Effector memory CD8-positive, alpha-beta T cell (primary cell): ENCODE measurements around the gene TREH.
A peak's percentile ranks its signal among the peaks of the same experiment; 100 is the strongest.

Experiments
- ATAC-seq: fragments of 150-1000 bp; cut with Tn5 transposase; replicated peaks from 2 replicates; pipeline ENCODE4 v1.10.0; 2021; ENCODE audit warnings: mild to moderate bottlenecking, moderate library complexity
- DNase-seq, 3 experiments: peaks; one replicate each; pipeline ENCODE4 v3.0.0; 2021
- H3K27ac Mint-ChIP-seq, 2 donors: one replicate each; pipeline ENCODE4 v1.8.0; 2022; ENCODE audit warnings: mild to moderate bottlenecking in 2 of 2, mixed read lengths in 2 of 2, moderate library complexity in 2 of 2
- H3K27me3 Mint-ChIP-seq, 2 donors: one replicate each; pipeline ENCODE4 v1.8.0; 2022; ENCODE audit warnings: mixed read lengths in 2 of 2
- H3K36me3 Mint-ChIP-seq: one replicate; pipeline ENCODE4 v1.8.0; 2022; ENCODE audit warnings: mild to moderate bottlenecking, moderate library complexity, mixed read lengths; ENCODE audit not compliant: insufficient read depth
- H3K4me1 Mint-ChIP-seq, 2 donors: one replicate each; pipeline ENCODE4 v1.8.0; 2022; ENCODE audit warnings: low read depth in 2 of 2, mixed read lengths in 2 of 2
- H3K4me3 Mint-ChIP-seq, 2 donors: one replicate each; pipeline ENCODE4 v1.8.0; 2022; ENCODE audit warnings: mild to moderate bottlenecking in 2 of 2, mixed read lengths in 2 of 2, moderate library complexity in 2 of 2
- H3K9me3 Mint-ChIP-seq, 2 donors: one replicate each; pipeline ENCODE4 v1.8.0; 2022; ENCODE audit warnings: mixed read lengths in 2 of 2

The TREH gene

DNA sequence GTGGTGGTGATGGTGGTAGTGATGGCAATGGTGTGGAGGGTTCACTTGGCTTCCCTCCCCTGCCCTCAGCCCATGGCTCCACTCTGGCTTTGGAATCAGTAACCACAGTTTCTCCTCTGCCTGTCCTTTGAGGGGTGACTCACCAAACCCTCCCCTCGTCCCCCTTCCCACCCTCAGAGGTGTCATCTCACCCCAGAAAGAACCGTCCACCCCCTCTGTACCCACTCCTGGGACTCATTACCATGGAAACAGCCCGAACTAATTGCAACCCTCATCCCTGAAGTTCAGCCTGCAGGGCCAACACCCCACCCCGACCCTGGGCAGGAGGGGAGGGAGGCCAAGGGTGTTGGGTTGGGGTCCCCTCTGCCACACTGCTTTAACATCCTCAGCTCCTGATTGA lies 45.5 kb downstream of the TREH start:
- Mint-ChIP-seq H3K9me3 (no peaks in the 10 kb centered on the region), H3K27me3 (peaks cover 0 to 18% of the 10 kb centered on the region in 2 donors), H3K27ac (no peak overlapping the region), H3K4me3 (no peak overlapping the region), H3K36me3 (no peaks in the 10 kb centered on the region), H3K4me1 (peaks cover 0 to 5% of the 10 kb centered on the region in 2 donors)
- DNase-seq: no peak
- no peak for ATAC-seq

DNA sequence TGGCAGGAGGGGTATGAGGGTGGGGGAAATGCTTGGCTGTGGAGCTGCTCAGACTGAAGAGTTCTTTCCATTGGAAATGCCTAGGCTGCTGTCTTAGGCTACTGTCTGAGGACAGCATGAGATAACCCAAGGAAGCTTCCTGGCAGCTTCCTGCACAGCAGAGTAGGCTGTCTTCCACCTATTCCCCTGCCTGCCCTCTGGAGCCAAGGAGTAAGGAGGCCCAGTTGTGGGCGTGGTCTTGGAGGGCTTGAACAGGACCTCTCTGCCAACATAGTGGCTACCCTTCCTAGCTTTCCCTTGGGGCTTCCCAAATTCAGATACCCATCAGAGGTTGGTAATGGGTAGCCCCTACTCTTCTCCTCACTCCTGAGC lies 46.1 kb downstream of the TREH start:
- peaks cover 0 to 18% of the 10 kb centered on the region in 2 donors for H3K27me3 Mint-ChIP-seq
- H3K4me1 Mint-ChIP-seq: peaks cover 0 to 5% of the 10 kb centered on the region in 2 donors
- no peak for DNase-seq
- ATAC-seq: no peak
- no peak overlapping the region for H3K4me3 Mint-ChIP-seq
- H3K36me3 Mint-ChIP-seq: no peaks in the 10 kb centered on the region
- H3K9me3 Mint-ChIP-seq: no peaks in the 10 kb centered on the region
- no peak overlapping the region for H3K27ac Mint-ChIP-seq

- Mint-ChIP-seq H3K36me3 (no peaks in the 10 kb centered on the region), H3K9me3 (no peaks in the 10 kb centered on the region), H3K4me3 (no peak overlapping the region), H3K27me3 (peaks cover 0 to 18% of the 10 kb centered on the region in 2 donors), H3K27ac (no peak overlapping the region), H3K4me1 (peaks cover 0 to 5% of the 10 kb centered on the region in 2 donors)
- DNase-seq (no peak), ATAC-seq (no peak)
Observed at GRCh38 chr11:118632577-118633318, 46.7 kb downstream of the TREH start.

DNA sequence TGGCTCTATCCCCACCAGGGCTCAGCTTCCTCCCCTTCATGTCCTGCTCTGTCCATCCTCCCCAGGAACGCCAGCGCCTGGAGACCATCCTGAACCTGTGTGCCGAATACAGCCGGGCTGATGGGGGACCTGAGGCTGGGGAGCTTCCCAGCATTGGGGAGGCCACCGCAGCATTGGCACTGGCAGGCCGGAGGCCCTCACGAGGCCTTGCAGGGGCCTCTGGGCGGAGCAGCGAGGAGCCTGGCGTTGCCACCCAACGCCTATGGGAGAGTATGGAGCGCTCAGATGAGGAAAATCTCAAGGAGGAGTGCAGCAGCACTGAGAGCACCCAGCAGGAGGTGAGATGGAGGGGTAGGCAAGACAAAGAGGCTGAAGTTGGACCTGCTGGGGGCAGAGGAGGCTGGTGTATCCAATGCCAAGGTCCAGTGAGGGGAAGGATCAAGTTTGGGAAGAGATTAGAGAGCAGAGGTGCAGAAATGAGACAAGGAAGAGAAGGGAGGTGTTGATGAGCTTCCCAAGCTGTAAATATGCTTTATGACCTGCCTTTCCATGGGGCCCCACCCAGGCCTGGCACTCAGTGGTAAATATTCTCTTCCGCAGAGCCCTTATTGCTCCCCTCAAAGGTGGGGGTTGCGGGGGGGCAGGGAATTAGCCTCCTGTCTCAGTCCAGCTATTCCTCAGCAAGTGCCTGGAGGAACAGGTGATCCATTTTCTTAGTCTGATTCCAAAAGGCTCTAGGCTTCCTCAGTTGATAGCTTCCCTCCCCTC lies 48.1 kb downstream of the TREH start:
- H3K4me1 Mint-ChIP-seq: peaks cover 0 to 5% of the 10 kb centered on the region in 2 donors
- no peaks in the 10 kb centered on the region for H3K9me3 Mint-ChIP-seq
- no peak overlapping the region for H3K27ac Mint-ChIP-seq
- no peaks in the 10 kb centered on the region for H3K36me3 Mint-ChIP-seq
- no peak for ATAC-seq
- peaks cover 0 to 18% of the 10 kb centered on the region in 2 donors for H3K27me3 Mint-ChIP-seq
- no peak for DNase-seq
- no peak overlapping the region for H3K4me3 Mint-ChIP-seq

DNA sequence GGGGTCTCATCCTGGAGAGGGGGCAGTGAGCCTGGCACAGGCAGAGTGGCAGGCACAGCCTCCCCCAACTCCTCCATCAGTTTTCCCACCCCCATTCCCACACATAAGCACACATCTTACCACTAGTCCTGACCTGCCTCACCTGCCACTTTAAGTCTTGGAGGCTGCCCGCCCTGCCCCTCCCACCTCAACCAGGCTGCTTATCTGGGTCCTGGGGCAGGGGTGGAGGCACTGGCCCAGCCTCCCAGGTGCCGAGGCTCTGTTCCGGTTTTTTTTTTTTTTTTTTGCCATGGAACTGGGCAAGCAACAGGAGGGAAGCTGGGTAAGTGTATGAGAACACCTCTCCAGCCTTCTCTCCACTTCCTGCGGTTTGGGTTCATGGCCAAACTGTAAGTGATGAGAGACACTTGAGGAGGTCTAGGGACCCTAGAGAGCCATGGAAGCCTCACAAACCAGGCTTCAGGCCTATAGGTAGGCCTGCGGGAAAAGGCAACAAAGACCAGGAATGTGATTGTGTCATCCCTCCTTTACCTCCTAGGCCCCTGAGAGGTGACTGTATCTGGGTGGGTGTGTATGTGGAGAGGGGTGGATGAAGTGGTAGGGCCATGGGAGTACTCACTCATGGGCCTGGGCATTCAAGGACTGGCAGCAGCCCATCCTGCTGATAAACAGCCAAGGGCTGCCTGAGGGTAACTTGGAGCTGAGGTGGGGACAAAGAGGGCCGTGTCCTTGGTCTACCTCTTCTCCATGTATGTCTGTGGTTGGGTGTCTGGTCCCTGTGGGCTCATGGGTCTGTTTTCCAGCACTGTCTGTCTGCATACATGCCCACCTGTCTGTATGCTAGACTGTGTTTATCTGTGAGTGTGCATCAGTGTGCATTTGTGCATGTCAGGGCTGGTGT lies 49.4 kb downstream of the TREH start:
- H3K27ac Mint-ChIP-seq: no peak overlapping the region
- peaks cover 0 to 5% of the 10 kb centered on the region in 2 donors for H3K4me1 Mint-ChIP-seq
- peaks cover 0 to 9% of the 10 kb centered on the region in 2 donors for H3K27me3 Mint-ChIP-seq
- DNase-seq: no peak
- H3K4me3 Mint-ChIP-seq: no peak overlapping the region
- H3K36me3 Mint-ChIP-seq: no peaks in the 10 kb centered on the region
- ATAC-seq: no peak
- H3K9me3 Mint-ChIP-seq: no peaks in the 10 kb centered on the region

DNA sequence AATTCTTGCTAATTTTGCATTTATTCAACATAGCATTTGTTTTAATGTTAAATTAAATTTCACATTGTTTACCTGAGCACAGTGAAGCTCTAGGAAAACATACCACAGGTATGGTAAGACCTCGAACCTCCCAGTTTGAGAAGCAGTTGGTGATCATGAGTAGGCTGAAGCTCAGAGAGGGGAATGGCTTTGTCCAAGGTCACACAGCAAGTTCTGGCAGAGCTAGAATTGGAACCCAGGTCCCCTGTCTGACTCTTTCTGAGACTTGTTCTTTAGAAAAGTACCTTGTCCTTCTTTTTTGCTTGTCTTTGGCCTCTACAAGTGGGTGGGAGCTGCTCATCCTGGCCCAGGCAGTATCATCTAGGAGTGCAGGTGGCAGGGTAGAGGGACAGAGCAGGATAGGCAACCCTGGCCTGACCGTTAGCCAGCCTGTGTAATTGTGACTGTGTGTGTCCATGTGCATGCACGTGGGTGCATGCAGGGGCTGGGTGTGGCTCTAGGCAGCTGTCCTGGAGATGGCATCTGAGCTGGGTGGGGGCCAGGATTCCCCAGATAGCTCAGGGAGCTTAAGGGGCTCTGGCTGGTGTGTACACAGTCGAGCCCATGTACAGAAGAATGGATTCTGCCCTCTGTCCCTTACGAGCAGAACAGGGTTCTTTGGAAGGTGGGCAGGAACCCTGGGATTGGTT lies 50.4 kb downstream of the TREH start:
- no peaks in the 10 kb centered on the region for H3K36me3 Mint-ChIP-seq
- peaks cover 0 to 9% of the 10 kb centered on the region in 2 donors for H3K27me3 Mint-ChIP-seq
- no peaks in the 10 kb centered on the region for H3K9me3 Mint-ChIP-seq
- DNase-seq (no peak), ATAC-seq (no peak)
- no peaks in the 10 kb centered on the region for H3K4me1 Mint-ChIP-seq
- no peak overlapping the region for H3K27ac Mint-ChIP-seq
- H3K4me3 Mint-ChIP-seq: no peak overlapping the region

- no peaks in the 10 kb centered on the region for H3K36me3 Mint-ChIP-seq
Observed at GRCh38 chr11:118628432-118628831, 51.0 kb downstream of the TREH start.

GRCh38 chr11:118628031-118628430 lies 51.4 kb downstream of the TREH start:
- no peak for ATAC-seq
- Mint-ChIP-seq H3K27me3 (peaks cover 0 to 5% of the 10 kb centered on the region in 2 donors), H3K36me3 (no peaks in the 10 kb centered on the region), H3K27ac (no peak overlapping the region), H3K4me3 (no peak overlapping the region), H3K4me1 (no peaks in the 10 kb centered on the region), H3K9me3 (no peaks in the 10 kb centered on the region)
- no peak for DNase-seq

More at GRCh38 chr11:118628432-118628831, 51.0 kb downstream of the TREH start:
- Mint-ChIP-seq H3K4me1 (no peaks in the 10 kb centered on the region), H3K9me3 (no peaks in the 10 kb centered on the region), H3K4me3 (no peak overlapping the region), H3K27ac (no peak overlapping the region), H3K27me3 (peaks cover 0 to 7% of the 10 kb centered on the region in 2 donors)
- ATAC-seq (no peak), DNase-seq (no peak)

GRCh38 chr11:118627566-118627965 lies 51.9 kb downstream of the TREH start:
- Mint-ChIP-seq H3K27me3 (peaks cover 0 to 7% of the 10 kb centered on the region in 2 donors), H3K4me1 (no peaks in the 10 kb centered on the region), H3K27ac (no peak overlapping the region), H3K9me3 (no peaks in the 10 kb centered on the region), H3K36me3 (no peaks in the 10 kb centered on the region), H3K4me3 (no peak overlapping the region)
- no peak for DNase-seq
- ATAC-seq: no peak

DNA sequence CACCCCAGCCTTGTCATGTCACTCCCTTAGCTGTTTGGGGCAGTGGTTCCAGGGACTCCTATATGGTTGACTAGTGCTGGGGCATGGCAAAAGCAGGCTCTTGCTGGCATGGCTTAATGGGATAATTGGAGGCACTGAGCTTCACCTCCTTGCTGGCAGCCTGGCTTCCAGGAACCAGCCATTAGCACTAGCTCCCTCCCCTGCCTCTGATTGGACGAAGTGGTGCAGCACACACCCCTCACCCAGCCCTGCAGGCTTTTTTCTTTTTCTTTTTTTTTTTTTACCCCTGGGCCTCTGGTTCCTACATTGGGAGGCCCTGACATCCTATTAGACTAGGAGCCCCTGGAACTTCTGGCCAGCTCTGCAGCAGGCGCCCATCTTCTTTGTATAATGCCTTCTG lies 53.5 kb downstream of the TREH start:
- no peaks in the 10 kb centered on the region for H3K9me3 Mint-ChIP-seq

DNA sequence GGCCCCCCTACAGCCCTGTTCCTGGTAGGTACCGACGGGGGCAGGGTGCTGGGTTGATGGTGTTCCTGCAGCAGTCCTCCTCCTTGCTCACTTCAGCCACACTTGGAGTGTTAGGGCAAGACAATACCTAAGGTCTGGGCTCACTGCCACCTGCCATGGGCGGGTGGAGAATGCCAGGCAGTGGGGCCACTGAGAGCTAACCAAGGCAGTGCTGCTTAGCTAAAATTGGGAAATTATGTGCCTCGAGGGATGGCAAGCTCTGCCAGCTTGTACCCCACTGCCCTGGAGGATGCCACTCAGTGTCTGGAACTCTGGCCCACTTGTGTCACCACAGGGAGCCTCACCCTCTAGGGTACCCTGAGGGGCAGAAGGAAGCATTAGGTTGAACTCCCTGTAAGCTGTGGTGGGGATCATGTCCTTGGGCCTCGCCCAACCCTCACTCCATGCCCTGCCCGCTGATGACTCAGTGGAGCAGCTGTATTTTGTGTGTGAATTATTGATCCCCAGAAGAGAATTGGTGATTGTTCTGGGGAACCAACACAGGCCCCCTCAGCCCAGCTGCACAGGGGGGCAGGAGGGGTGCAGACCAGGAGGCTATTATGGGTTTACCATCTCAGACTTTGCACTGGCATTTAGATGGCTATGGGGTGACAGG lies 54.3 kb downstream of the TREH start:
- no peak for DNase-seq
- no peaks in the 10 kb centered on the region for H3K9me3 Mint-ChIP-seq
- peaks cover 4 to 5% of the 10 kb centered on the region in 2 donors for H3K4me1 Mint-ChIP-seq
- H3K27ac Mint-ChIP-seq: no peak overlapping the region
- no peak overlapping the region for H3K4me3 Mint-ChIP-seq
- peaks cover 9 to 28% of the 10 kb centered on the region in 2 donors for H3K27me3 Mint-ChIP-seq
- no peak for ATAC-seq
- H3K36me3 Mint-ChIP-seq: no peaks in the 10 kb centered on the region

More for the DNA sequence above, 53.5 kb downstream of the TREH start:
- H3K4me3 Mint-ChIP-seq: no peak overlapping the region
- peaks cover 1 to 2% of the 10 kb centered on the region in 2 donors for H3K4me1 Mint-ChIP-seq
- DNase-seq (no peak), ATAC-seq (no peak)
- no peaks in the 10 kb centered on the region for H3K36me3 Mint-ChIP-seq
- H3K27me3 Mint-ChIP-seq: peaks cover 3 to 21% of the 10 kb centered on the region in 2 donors
- H3K27ac Mint-ChIP-seq: peak overlapping the region in 1 of 2 donors; percentile 77

GRCh38 chr11:118623269-118623655 lies 56.2 kb downstream of the TREH start:
- no peaks in the 10 kb centered on the region for H3K9me3 Mint-ChIP-seq
- H3K4me3 Mint-ChIP-seq: no peak overlapping the region
- ATAC-seq: no peak
- DNase-seq: no peak
- no peak overlapping the region for H3K27ac Mint-ChIP-seq
- peaks cover 4 to 5% of the 10 kb centered on the region in 2 donors for H3K4me1 Mint-ChIP-seq
- H3K27me3 Mint-ChIP-seq: peaks cover 16 to 28% of the 10 kb centered on the region in 2 donors
- H3K36me3 Mint-ChIP-seq: no peaks in the 10 kb centered on the region
